GM18502 (cell line): ENCODE results near the gene MCF2L2.

Experiments
- ATAC-seq: cut with Tn5 transposase; IDR thresholded peaks from one replicate; pipeline ENCODE4 v1.9.1; 2021; ENCODE audit warnings: mild to moderate bottlenecking; ENCODE audit not compliant: unreplicated experiment, poor library complexity

The MCF2L2 gene

DNA sequence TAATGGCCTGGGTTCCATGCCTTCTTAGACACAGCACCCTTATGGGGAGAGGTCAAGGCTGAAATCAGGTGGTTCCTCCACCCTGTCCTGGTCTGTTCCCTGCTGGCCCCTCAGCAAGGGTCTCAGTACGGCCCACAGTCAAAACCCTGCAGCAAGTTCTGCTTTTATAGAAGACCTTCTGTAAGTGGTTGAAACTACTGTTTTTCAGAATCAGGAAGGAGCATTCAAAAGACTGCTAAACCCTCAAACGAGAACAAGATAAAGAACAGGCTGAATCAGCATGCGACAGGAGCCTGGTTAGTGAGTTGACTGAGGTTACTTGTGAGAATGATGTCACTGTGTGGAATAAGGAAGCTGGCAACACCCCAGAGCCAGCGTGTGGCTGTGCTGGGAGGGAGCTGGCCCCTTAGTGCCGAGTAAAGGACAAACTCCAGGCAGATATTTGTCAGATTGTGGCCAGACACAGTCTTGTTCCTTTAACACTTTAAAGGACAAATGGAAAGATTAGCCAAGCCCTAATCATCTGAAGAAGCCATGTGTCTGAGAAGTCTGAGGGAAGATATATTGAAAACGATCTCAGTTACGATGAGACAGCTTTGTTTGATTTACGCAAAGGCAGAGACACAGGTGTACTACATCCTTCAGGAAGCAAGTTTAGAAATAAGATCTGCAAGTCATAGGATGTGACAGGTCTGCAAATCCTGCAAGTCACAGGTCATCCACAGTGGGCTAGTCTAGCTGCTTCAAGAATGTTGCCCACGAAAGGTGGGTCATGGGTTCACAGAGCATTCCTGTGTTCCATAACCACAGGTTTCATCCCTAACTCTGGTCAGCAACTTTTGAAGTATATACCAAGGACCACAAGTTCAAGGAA lies 121.4 kb downstream of the MCF2L2 start:
- ATAC-seq, result peak; percentile 91

DNA sequence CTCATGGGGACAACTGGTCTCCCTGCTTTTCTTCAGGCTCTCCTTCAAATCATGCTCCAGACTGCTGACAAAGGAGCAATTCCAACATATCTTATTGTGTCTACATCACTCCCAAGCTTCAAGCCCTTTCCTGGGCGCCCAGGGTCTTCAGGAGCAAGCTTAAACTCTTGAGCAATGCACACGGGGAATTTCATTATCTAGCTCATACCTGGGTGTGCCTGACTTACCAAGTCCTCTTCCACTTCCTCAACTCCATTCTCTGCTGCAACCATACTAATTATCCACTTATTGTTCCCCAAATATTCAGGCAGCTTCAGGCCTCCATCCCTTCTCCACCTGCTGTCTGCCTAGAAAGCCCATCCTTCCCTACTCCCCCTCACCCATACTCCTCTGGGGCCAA lies 124.7 kb downstream of the MCF2L2 start:
- no peak for ATAC-seq

GRCh38 chr3:183301937-183302580 lies 126.4 kb downstream of the MCF2L2 start:
- no peak for ATAC-seq

DNA sequence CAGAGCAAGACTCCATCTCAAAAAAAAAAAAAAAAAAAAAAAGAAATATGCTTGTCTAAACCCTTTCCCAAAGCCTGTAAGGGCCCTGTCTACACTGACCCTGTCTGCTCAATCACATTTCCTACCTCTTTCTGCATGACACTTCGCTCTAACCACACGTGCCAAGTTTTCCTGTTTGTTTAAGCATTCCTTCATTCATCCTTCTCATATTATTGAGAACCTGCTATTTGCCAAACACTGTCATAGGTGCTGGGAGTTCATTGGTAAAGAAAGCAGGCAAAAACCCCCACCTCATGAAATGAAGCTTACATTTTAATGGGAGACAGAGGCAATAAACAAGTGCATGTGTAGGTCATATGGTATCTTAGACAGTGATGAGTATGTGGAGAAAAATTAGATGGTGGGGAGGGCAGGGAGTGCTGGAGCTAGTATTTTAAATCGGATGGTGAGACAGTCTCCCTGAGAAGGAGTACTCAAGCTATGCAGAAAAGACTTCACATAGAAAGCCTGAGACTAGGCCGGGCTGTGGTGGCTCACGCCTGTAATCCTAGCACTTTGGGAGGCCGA lies 127.3 kb downstream of the MCF2L2 start:
- ATAC-seq, result no peak

DNA sequence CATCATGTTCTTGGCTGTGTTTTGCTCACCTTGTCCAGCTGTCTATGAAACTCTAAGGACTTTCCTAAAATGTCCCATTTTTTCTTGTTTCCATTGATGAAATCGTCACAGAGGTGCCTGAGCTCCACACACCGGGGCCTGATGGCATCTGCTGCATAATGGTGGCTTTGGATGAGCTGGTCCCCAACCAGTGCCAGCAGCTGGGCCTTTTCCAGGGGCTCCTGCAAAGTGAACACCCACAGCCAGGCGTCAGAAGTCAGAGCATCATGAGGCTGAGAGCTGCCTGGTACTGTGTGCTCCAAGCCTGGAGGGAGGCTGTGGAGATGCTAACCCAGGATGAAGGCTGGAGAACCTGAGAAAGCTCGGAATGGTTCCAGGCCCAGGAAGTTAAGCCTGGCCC lies 128.4 kb downstream of the MCF2L2 start:
- ATAC-seq, result no peak

GRCh38 chr3:183298701-183299153 lies 129.7 kb downstream of the MCF2L2 start:
- no peak for ATAC-seq

DNA sequence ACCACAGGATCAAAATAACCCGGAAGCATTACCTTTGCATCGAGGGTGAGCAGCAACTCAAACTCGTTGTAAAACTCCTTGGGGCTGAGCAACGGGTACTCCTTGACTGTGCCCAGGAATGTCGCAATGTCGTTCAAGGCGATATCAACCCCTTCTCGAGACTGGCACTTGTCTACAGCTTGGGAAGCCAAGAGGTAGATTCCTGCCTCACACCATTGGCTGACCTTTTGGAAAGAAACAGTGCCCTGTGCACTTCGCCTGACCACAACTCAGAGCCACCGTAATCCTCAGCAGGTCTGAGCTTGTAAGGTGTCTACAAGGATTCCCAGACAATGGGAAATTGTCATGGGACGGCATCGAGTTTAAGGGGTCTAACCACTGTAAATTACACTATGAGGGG lies 131.5 kb downstream of the MCF2L2 start:
- ATAC-seq, result no peak

- ATAC-seq, result no peak
Observed at GRCh38 chr3:183295211-183295610, 133.2 kb downstream of the MCF2L2 start.

GRCh38 chr3:183293966-183294365 lies 134.5 kb downstream of the MCF2L2 start:
- no peak for ATAC-seq

GRCh38 chr3:183291497-183292031 lies 136.9 kb downstream of the MCF2L2 start:
- ATAC-seq, result no peak

DNA sequence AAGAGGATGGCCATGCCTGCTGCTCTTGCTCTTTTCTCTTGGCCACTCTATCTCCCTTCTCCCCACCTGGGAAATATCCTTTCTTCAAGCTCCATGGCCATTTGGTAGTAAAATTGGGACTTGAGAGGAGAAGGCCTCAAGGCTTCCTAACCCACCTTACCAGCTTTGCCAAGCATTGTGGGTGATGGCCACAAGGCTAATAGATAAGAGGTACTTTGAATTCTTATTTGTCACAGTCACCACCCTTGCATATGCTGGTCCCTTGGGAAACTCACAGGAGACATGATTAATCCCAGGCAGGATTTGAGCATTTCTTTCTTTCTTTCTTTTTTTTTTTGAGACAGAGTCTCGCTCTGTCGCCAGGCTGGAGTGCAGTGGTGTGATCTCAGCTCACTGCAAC lies 138.2 kb downstream of the MCF2L2 start:
- no peak for ATAC-seq

DNA sequence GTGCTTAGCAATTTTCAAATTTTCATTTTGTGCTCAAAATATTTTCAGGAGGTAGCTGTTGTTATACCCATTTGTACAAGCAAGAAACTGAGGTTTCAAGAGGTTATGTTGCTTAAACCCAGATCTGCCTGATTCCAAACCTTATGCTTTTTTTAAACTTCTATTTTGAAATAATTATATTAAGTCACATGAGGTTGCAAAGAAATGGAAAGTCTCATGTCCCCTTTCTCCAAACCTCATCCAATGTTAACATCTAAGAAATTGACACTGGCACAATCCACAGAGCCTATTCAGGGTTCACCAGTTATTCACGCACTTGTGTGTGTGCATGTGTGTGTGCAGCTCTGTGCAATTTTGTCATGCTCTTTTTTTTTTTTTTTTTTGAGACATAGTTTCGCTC lies 140.3 kb downstream of the MCF2L2 start:
- no peak for ATAC-seq

DNA sequence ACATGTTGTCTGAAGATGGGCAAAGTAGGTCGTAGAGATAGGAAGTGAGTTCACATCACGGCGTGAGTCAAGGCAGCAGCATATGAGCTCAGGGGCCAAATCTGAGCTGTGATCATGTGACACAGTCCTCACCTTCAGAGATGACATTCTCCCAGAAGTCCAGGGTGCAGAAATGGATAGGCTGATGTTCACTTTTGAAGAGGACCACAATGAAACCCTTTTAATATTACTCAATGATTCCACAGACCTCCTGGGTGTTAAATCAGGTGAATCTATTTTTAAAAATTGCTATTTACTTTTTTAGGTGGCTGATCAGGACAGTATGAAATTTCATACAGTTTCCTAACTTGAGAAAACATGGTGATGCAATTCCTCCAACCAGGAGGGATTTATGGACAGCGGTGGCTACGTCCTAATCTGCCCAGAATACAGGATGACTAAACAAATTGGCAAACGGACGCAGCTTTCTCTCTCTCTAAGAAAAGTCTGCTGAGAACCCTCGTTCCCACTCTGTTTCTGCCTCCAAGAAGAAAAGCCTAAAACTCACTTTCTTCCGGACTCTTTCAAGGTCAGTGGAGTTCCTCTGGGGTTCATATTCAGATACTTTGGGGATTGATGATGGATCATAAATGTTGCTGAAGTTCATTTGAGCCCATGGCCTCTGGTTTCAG lies 141.0 kb downstream of the MCF2L2 start:
- no peak for ATAC-seq

- ATAC-seq, result peak; percentile 99
Observed at GRCh38 chr3:183285828-183286457, 142.5 kb downstream of the MCF2L2 start.

DNA sequence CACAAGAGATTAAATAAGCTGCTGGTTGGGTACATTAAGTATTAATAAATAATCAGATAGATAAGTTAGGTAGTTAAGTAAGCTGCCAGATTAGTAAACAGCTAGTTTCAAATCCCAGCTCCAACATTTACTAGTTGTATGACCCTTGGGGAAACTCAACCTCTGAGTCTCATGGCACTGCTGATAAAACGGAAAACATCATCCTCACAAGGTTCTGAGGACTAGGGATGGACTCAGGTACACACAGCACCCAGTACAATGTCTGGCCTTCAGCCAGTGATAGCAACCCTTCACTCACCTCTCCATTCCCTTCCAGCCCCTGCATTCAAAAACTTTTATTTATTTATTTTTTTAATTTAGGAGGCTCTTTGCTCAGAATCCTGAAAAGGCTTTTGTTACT lies 143.1 kb downstream of the MCF2L2 start:
- ATAC-seq, result no peak

DNA sequence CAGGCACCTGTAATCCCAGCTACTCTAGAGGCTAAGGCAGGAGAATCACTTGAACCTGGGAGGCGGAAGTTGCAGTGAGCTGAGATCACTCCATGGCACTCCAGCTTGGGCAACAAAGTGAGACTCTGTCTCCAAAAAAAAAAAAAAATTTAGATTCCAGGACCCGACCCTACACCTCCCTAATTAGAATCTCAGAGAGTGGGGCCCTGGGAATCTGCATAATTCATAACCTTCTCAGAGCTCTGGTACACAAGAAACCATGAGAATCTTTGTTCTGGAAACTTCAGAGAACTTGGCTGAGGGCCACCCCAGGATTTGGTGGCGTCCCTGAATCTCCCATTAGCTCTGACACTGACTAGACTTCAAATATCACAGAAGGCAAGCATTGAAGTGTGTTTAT lies 143.8 kb downstream of the MCF2L2 start:
- no peak for ATAC-seq

DNA sequence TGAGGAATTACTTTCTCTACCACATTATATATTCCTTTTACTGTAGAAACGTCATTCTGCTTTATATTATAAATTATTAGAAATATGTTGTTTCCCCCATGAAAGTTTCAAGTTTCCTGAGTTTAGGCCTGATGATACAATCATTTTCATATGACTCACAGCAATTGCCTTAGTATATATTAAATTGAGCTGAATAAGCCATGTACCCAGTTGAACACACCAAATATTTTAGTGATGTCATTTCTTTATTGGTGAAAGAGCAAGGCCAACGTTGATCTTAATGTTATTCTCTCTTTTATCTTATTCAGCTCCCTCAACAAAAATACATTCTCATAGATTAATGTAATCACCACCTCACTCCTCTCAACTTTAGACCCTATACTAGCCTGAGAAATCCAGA lies 144.5 kb downstream of the MCF2L2 start:
- ATAC-seq, result no peak

DNA sequence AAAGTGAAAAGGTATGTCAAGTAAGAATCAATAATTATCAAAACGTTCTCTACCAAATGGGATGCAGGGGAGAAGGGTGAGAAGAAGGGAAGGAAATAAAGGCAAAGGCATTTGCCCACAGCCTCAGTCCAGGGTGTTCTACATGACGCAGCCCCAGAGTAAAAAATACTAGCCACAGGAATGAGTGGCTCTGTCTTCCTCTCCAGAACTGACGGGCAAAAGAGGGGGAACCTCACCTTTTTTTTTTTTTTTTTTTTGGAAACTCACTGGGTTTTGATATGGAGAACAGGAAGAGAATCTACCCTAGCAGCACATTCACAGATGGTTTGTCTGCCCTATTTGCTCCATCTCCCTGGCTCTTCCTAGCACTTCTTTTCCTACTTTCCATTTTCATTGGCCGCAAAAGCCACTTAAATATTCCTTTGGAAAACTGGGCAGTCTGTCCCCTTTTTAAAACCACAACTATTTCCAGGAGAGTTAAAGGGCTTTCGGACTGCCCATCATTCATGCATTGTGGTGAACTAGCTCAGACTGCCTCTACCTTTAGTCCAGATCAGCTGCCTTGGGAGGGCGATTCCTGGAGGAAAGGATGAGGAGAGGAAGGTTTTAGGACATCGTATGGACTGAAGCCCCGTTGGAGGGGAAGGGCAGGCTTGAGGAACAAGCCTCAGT lies 147.2 kb downstream of the MCF2L2 start:
- ATAC-seq, result no peak

GRCh38 chr3:183279371-183279770 lies 149.0 kb downstream of the MCF2L2 start:
- no peak for ATAC-seq
